ENCODE results near the gene PLEKHG2.

Gene PLEKHG2

DNA sequence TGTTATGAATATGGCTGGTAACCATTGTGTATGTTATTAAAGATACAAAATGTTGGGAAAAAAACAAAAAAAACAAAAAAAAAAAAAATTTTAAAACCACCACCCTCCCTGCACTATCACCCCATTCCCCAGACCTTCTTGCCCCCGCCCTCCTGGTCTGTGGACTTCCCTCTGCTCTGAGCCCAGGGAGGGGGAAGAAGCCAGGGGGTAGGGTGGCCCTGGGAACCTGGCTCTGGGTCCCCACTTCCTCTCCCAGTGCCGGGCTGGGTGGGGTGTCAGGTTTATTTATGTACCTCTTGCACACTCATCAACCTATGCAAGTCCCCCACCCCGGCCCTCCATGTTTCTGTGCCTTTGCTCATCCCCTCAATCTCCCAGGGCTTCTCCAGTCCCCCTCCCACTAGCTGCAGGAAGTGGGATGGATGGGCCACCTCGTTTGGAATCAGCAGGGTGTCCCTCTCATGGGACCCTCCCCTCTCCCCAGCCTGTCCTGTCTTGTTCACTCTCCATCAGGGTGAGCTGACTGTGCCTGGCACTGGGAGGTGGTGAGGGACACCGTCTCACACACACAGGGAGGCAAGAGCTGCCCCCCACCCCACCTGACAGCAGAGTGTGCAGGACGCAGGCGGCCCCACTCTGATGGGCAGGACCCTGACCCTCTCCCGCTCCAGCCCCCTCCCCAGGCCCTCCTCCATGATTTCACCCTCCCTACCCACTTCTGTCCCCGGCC, 27.5 kb upstream of the PLEKHG2 start:
- no peak for DNase-seq

DNA sequence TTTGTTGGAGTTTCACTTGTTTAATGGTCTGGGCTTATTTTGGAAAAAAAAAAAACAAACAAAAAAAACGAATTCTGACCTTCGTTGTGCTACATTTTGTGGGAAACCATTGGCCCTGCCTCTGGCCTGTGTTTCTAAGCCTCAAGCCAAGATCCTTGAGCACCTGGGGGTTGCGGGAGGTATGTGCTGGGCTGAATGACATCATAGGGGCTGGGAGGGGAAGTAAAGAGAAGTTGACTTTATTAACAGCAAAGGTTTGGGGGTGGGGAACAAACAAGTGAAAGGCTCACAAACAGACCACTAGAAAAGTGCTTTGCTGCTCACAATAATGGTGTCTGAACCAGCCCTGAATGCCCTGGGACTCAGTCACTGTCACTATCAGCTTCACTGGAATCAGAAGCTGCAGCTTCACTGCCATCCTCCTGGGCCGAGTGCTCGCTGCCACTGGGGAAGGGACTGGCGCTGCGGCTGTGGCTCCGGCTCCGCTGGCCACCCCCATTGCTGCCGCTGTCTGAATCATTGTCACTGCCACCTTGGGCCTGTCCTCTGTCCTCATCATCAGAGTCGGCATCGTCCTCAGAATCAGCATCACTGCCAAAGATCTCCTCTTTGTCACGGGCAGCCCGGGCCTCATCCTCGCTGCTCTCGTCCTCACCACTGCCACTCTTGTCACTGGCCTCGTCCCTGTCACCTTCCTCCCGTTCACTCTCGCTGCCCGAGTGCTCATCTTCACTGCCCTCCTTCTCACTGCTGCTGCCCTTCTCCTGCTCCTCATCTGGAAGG, 26.6 kb upstream of the PLEKHG2 start:
- DNase-seq = no peak

DNA sequence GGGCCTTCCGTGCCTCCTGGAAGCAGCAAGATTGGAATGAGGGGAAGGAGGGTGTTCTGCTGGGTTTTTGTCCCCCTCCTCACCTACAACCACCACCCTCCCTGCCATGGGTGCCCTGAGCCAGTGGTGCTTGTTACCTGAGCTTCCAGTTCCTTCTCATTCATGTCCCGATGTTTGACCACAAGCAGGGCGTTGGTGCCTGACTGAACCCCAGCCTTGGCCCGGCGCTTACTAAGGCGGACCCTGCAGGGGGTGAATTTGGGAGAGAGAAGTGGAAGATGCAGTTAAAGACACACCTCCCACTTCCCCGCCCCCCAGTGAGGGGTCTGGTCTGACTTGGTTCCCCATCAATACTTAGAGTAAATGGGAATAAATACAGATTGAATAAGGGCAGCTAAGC, 25.9 kb upstream of the PLEKHG2 start:
- no peak for DNase-seq

DNA sequence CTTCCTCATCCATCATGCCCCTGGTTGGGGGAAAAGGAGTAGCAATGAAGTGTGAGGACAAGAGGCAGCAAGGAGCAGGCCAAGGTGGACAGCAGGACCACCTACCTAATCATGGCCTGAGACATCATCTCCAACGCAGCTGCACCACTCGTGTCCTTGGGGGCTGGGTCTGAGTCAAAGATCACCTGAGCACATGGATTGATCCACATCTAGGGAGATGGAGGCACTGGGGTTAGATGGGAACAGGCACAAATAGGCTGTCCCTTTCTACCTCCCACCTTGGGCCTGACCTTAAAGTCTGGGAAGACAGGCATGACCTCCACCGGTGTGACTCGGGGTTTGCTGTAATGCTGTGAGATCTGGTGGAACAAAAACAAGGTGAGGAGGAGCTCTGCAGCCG, 23.8 kb upstream of the PLEKHG2 start:
- no peak for DNase-seq

DNA sequence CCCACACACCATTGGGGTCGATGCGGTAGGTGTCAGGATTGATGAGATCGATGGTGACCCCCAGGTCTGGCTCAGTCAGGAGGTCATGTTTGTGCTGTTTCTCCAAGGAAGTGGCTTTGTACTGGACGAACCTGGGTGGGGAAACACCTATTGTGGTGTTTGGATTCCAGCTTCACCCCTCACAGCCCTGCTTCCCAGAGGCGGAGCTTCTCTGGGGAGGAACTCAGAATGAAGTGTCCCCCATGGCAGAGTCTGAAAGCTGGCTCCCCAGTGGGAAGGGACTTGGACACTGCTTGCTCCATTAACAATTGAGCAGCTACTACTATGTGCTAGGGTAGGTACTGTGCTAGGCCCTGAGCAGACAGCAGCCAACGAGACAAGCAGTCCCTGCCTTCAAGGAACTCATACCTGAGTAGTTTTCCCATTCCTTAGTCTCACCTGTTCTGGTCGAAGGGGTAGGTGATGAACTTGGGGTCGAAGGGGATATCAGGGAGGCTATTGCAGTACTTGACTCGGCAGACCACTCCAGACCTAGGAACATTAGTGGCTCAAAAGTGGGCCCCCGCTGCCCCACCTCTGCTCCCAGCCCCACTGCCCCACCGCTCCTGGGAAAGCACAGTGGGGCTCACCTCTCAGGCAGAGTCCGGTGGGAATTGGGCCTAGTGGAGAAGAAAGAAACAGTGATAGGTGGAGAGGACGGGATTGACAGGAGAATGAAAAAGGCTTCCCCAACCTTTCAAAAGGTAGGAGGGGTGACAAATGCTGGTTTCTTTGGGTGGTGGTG, 22.6 kb upstream of the PLEKHG2 start:
- no peak for DNase-seq

DNA sequence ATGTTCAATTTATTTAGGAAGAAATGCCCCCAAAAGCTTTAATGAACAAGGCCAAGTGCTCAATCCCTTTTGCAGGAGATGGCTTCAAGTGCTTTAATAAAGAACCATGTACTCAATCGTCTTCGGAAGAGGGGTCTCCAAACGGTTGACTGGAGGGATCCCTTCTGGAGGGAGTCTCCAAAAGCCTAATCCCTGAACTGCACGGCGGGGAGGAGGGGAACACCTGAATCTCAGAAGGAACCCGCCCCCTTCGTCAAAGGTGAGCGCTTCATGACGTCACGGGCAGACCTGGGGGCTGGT, 22.1 kb upstream of the PLEKHG2 start:
- peak; percentile 89 for DNase-seq

DNA sequence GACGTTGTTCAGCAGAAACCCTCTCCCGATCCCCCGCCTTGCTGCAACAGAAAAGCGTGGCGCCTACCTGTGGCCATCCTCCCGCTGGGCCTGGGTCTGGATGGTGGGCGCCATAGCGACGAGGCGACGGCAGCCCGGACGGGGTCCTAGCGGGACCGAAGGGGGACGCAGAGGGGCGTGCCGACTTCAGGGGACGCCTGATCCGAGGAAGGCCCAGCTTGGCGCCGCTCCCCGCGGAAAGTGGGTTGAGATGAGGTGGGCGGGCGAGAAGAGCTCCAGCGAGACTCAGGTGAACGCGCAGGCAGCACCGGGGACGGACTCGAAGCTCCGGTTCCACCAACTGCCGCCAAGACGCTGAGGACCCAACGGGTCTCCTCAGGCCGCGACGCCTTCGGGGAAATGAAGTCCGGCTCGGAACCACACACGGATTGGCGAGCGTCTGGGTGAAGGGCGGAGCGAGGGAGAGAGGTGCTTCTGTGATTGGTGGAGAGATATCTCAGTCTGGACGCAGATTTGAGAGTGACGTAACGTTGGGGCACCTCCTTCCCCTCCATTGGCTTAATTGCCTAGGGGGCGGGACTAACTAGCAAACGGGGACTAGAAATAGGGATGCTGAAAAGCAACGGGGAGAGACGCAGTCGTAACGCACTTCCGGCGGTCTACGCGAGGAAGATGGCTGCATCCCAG, 21.6 kb upstream of the PLEKHG2 start, which contains the start of the genes MED29 and PAF1:
MED29 (plus strand) TSS at position 628 of the 687 bp plus-strand sequence; CDS start at position 673, 45 bp downstream.
PAF1 (minus strand) TSS at position 356 of the 687 bp plus-strand sequence; CDS start at position 114, 242 bp downstream.
- peak; percentile 99 for DNase-seq

DNA sequence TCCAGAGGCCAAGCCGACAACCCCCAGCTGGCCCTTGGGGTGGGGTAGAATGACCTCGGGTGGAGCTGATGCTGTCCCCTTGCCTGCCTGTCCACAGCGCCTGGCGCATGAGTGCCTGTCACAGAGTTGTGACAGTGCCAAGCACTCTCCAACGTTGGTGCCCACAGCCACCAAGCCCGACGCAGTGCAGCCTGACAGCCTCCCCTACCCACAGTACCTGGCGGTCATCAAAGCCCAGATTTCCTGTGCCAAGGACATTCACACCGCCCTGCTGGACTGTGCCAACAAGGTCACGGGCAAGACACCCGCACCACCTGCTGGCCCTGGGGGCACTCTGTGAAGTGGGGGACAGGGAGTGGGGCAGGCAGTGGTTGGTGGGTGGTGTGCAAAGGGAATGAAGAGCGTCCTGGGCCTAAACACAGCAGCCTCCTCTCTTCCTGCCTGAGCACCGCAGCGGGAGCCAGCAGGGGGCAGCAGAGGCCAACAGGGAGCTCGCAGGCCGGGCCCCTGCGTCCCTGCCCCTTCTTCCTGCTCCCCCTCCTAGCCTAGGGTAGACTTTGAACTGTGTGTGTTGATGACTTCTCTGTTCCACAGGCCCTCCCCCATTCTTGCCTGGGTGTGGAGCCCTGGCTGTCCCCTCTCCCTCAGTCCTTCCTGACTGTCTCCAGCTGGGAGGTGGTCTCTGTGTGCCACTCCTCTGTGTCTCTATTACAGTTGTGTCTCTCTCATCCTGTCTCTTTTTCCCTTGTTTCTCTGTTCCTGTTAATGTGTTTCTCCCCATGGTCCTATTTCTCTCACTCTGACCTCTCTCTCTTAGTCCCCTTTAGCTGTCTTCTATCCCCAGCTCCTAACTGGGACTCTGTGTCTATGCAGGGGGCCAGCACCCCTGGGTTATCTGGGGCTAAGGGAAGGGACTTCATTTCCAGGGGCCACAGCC, 14.8 kb upstream of the PLEKHG2 start:
- DNase-seq = peak; percentile 94

DNA sequence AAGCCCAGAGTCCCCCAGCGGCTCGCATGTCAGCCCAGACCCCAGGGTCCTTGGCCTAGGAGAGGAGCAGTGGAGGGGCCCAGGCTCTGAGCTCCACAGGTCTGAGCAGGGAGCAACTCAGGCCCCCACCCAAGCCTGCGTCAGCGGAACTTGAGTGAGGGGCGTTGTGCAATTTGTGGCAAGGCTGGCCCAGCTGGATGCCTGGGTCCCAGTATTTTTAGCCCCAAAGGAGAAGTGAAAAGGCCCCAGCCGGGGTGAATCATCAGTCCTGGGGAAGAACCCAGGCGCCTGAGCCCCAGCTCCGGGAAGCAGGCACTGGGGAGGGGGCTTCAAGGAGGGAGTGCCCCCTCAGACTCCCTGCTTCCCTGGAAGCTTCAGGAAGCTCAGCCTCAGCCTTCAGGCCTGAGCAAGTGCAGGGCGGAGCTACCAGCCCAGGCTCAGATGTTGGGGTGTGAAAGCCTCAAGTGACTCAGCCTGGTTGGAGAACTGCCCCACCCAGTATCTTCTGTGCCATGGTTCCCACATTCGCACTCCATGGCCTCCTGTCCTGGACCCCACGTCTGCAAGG, 14.1 kb upstream of the PLEKHG2 start:
- DNase-seq = peak; percentile 74

DNA sequence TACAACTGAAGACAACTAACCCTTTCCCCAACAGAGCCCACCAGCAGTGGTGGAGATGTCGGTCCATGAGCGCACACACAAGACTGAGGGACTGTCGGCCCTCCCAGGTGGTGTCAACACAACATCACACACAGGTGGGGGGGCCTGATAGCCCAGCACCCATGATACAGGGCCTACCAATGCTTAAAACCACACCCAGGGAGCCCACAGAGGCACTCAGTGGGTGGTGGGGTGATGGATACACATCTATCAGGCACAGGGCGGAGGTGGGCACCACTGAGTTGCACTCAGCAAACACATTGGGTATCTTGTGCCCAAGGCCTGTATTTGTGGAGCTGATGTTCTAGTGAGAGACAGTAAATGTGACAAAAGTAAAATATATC, 12.8 kb upstream of the PLEKHG2 start:
- DNase-seq = no peak

DNA sequence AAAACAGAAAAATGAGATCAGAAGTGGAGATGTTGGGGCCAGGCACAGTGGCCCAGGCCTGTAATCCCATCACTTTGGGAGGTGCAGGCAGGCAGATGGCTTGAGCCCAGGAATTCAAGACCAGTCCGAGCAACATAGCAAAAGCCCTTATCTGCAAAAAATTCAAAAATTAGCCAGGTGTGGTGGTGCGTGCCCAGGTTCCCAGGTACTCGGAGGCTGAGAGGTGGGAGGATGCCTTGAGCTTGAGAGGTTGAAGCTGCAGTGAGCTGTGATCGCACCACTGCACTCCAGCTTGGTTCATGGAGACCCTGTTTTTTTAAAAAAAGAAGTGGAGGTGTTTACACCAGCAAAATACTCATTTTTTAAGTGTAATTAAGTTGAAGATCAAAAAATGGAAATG, 12.4 kb upstream of the PLEKHG2 start:
- DNase-seq = no peak

DNA sequence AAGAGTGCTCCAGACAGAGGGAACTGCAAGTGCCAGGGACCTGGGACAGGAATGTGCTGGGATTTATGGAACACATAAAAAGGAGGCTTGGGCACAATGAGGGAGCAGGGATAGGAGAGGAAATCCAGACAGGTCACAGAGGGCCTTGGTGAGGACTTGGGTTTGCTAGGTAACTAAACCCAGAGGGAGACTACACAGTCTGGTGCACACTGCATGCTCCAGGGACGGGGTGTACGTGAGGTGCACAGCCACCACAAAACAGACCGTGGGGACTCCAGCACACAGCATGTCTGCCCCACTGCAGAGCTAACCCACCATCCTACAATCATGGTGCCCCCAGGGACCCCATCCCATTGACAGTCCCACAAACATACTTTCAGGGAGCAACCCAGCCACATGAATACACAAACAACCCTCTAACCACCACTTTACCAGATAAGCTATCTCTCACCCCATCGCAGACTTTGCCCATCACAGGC, 11.4 kb upstream of the PLEKHG2 start:
- DNase-seq = no peak

DNA sequence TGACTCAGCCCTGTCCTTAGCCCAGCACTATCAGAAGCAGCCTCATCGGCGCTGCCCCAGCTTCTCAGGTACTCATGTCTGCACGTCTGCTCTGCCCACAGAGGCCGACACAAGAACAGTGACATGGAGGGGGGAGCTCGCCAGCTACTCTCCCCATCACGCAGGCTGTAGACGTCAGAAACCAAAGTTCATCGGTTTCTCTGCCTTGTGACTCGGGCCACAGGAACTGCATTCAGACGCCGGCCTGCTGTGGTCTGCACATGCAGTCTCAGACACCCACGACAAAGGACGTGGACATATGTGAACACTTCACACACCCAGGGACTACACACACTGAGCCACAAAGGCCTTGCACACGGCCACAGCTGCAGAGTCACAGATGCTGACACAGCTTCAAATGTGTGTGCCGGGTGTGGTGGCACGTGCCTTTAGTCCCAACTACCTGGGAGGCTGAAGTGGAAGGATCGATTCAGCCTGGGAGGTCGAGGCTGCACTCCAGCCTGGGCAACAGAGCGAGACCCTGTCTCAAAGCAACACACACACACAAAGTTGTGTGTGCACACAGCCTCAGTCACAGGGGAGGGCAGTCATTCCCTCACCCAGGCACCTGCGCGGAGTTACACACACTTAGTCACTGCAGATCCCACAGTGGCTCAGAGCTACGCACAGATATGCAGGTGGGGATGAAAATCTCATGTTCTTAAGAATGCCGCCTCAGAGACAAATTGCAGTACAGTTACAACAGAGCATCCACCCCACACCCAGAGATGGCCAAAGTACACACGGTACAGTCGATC, 10.7 kb upstream of the PLEKHG2 start:
- peak; percentile 93 for DNase-seq

DNA sequence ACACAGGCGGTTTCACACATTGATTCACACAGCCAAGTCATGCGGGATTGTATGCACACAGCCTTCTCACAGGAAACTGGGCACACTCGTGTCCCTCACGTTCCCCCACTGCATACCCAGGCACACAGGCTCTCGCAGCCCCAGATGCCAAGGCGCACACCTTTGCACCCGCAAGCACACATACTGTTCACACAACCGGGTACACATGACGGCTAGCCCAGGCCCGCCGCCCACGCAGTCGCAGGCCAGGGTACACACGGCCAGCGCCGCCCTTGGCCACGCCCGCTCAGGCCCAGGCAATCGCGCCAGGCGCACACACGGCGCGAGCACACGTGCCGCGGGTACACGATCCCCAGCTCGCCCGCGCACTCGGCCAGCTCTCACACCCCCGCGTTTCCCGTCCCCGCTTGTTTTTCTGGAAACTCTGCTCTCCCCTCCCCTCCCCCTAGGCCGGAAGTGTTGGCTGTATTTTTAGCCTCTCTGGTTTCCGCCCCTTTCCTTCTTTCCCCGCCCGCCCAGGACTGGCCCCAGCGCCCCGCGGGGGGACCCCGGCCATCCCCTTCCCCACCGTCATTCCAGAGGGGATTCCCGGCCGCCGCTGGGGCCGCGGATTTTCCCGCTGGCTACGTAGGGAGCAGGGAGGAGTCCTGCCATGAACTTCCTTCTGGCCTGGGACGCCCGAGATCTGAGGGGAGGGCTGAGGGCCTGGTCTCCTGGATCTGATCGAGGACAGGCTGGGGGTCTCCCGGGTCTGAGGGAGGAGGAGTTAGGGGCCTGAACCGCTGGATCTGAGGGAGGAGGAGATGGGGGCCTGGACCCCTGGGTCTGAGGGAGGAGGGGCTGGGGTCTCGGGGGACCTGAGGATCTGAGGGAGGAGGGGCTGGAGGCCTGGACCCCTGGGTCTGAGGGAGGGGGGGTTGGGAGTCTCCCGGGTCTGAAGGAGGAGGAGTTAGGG, 9.8 kb upstream of the PLEKHG2 start:
- DNase-seq = peak; percentile 96

DNA sequence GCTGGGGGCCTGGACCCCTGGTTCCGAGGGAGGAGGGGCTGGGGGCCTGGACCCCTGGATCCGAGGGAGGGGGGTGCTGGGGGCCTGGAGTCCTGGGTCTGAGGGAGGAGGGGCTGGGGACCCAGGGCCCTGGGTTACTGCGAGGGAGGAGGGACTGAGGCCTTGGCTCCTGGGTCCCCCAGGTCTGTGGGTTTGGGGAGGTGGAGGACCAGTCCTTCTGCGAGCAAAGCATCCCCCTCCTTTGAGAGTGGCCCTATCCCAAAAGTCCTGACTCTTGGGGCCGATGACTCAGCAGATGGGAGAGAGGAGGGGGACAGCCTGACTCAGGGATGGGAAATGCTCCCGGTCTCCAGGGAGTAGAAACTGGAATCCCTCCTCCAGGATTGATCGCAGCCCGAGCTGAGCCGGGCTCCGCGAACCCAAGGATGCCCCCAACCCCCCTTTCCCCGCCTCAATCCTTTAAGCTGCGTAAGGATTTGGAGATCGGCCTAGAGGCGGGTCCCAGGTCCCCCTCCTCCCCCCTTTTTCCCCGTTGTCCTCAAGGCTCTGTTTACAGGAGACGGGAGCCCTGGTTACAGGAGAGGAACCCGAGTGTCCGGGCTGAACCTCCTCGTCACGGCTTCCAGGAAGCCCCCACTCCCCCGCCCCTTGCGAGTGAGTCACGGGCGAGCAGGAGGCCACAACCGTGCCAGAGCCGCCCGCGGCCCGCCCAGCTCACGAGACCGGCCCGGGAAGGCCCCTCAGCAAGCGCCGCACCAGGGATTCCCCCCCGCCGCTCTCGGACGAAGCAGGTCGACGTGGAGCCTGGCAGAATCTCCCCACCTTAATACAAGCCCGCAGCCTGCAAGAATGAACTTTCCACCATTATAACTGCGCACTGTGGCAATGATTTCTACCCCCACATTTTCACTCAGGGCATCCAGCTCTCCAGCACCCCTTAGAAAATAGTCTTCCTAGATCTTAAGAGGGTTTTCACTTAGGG, 8.8 kb upstream of the PLEKHG2 start:
- DNase-seq = peak; percentile 99

DNA sequence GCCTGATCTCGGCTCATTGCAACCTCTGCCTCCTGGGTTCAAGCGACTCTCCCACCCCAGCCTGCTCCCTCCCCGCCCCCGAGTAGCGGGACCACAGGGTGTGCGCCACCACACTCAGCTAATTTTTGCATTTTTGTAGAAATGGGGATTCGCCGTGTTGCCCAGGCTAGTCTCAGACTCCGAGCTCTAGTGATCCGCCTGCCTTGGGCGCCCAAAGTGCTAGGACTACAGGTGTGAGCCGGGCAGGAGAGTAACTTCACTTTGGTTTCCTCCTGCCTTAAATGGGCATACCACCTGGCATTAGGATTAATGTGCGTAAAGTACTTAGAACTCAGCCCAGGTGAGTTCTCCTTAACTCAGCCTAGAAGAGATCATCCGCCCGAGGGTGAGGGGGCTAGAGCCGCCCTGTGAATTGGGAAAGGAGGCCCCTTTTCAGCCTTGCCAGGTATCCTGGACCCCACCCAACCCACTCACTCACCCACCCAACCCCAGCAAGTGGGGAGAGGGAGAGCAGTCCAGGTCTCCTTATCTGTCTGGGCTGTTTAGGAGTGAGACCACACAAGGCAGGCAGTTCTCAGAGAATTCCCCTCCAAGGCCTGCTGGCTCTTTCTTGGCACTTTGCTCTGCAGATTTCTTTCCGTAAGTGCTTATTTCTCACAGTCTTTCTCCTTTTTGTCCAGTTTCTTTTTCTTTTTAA, 7.1 kb upstream of the PLEKHG2 start:
- DNase-seq = peak; percentile 51

DNA sequence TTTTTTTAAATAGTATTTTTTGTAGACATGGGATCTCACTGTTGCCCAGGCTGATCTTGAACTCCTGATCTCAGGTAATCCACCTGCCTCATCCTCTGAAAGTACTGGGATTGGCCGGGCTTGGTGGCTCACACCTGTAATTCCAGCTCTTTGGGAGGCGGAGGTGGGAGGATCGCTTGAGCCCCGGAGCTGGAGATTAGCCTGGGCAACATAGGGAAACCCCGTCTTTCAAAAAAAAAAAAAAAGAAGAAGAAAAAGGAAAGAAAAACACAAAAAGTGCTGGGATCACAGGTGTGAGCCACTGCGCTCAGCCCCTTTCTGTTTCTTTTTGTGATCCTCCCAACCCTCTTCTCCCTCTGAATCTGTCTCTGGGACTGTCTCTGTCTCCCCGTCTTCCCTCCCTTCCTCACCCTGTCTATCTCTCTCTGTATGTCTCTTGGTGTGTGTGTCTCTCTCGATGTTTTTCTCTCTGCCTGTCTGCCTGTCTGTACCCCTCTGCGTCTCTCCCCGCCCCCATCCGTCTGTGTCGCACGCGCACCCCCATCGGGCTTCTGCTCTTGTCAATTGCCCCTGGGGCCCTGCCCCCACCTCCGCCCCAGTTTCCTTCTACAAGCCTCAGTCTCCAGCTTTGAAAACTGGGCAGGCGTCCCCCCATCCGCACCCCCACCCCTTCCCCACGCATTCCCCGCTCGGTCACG, 6.4 kb upstream of the PLEKHG2 start:
- DNase-seq = peak; percentile 95
